HepG2 (cell line): ENCODE measurements around the gene IPMK. TPM values are rescaled to one million over a fixed set of nuclear protein-coding genes. Genes with fewer than 3 reads are reported as not detected.

ENCODE experiments used
- FOSL1 ChIP-seq: sonication (generic); formaldehyde crosslinking; IDR thresholded peaks from 2 replicates; pipeline ENCODE4 v1.9.0; 2021; ENCODE audit warnings: missing genetic modification reagents, borderline replicate concordance
- GTF3A ChIP-seq: sonication (generic); formaldehyde crosslinking; conservative IDR thresholded peaks from 2 replicates; pipeline ENCODE4 v1.4.0; 2020; ENCODE audit warnings: mild to moderate bottlenecking, missing genetic modification reagents
- JUND ChIP-seq: sonication (generic); formaldehyde crosslinking; IDR thresholded peaks from 2 replicates; pipeline ENCODE4 v1.8.0; 2022; ENCODE audit warnings: mild to moderate bottlenecking, missing genetic modification reagents
- KMT2B ChIP-seq: IDR thresholded peaks from 2 replicates; pipeline ENCODE4 v1.6.1; 2016; ENCODE audit warnings: missing genetic modification reagents, missing compliant biosample characterization
- MAFK ChIP-seq, 2 experiments: IDR thresholded peaks in 1 of 2; conservative IDR thresholded peaks in 1 of 2; 2 replicates each; pipeline ENCODE4 v1.6.1; 2011; ENCODE audit warnings: improper control_type of control experiment in 2 of 2, low read length in 2 of 2
- NCOA1 ChIP-seq: sonication (generic); formaldehyde crosslinking; IDR thresholded peaks from 2 replicates; pipeline ENCODE4 v1.9.0; 2021; ENCODE audit warnings: missing genetic modification reagents
- NFYC ChIP-seq: IDR thresholded peaks from 2 replicates; pipeline ENCODE4 v1.6.1; 2016; ENCODE audit warnings: missing genetic modification reagents, missing compliant biosample characterization
- PPARG ChIP-seq: conservative IDR thresholded peaks from 2 replicates; pipeline ENCODE4 v1.6.1; 2016; ENCODE audit warnings: missing biosample characterization, missing genetic modification reagents
- PTBP1 ChIP-seq: fragments of 200-400 bp; formaldehyde crosslinking; IDR thresholded peaks from 2 replicates; pipeline ENCODE4 v1.6.1; 2018; ENCODE audit warnings: low read length, low read depth; ENCODE audit not compliant: poor library complexity, severe bottlenecking
- RAD21 ChIP-seq: fragments of 450-650 bp; formaldehyde crosslinking; IDR thresholded peaks from 2 replicates; pipeline ENCODE4 v1.5.0; 2020; ENCODE audit warnings: mild to moderate bottlenecking
- RFXAP ChIP-seq: sonication (generic); formaldehyde crosslinking; IDR thresholded peaks from 2 replicates; pipeline ENCODE4 v1.4.0; 2020; ENCODE audit warnings: missing genetic modification reagents, borderline replicate concordance
- SALL2 ChIP-seq: sonication (generic); formaldehyde crosslinking; IDR thresholded peaks from 2 replicates; pipeline ENCODE4 v1.8.1; 2023; ENCODE audit warnings: mild to moderate bottlenecking, missing genetic modification reagents, inconsistent platforms
- SPEN ChIP-seq: sonication (generic); formaldehyde crosslinking; IDR thresholded peaks from 2 replicates; pipeline ENCODE4 v1.5.1; 2020; ENCODE audit warnings: low read depth, mild to moderate bottlenecking, missing genetic modification reagents
- TBX2 ChIP-seq: sonication (generic); formaldehyde crosslinking; IDR thresholded peaks from 2 replicates; pipeline ENCODE4 v1.5.0; 2020; ENCODE audit warnings: missing genetic modification reagents, mild to moderate bottlenecking, borderline replicate concordance
- THYN1 ChIP-seq: sonication (generic); formaldehyde crosslinking; IDR thresholded peaks from 2 replicates; pipeline ENCODE4 v1.8.1; 2023; ENCODE audit warnings: low read depth, mild to moderate bottlenecking, moderate library complexity, missing genetic modification reagents, borderline replicate concordance
- TOE1 ChIP-seq: sonication (generic); formaldehyde crosslinking; IDR thresholded peaks from 2 replicates; pipeline ENCODE4 v1.4.0; 2020; ENCODE audit warnings: mild to moderate bottlenecking, missing genetic modification reagents
- YEATS2 ChIP-seq: sonication (generic); formaldehyde crosslinking; IDR thresholded peaks from 2 replicates; pipeline ENCODE4 v1.4.0; 2020; ENCODE audit warnings: missing genetic modification reagents, borderline replicate concordance
- YY1 ChIP-seq: IDR thresholded peaks from 2 replicates; pipeline ENCODE4 v1.6.1; 2011; ENCODE audit warnings: low read length, low read depth, moderate library complexity, mild to moderate bottlenecking; ENCODE audit not compliant: insufficient read depth, insufficient replicate concordance
- ZBTB2 ChIP-seq: sonication (generic); formaldehyde crosslinking; IDR thresholded peaks from 2 replicates; pipeline ENCODE4 v1.8.0; 2022; ENCODE audit warnings: low read depth, missing genetic modification reagents
- ZBTB7B ChIP-seq: sonication (generic); formaldehyde crosslinking; IDR thresholded peaks from 2 replicates; pipeline ENCODE4 v1.4.0; 2020; ENCODE audit warnings: missing genetic modification reagents
- ZC3H4 ChIP-seq: sonication (generic); formaldehyde crosslinking; IDR thresholded peaks from 2 replicates; pipeline ENCODE4 v1.4.0; 2020; ENCODE audit warnings: missing genetic modification reagents, borderline replicate concordance
- ZNF234 ChIP-seq: sonication (generic); formaldehyde crosslinking; conservative IDR thresholded peaks from 2 replicates; pipeline ENCODE4 v1.5.1; 2020; ENCODE audit warnings: mild to moderate bottlenecking, missing genetic modification reagents
- ZNF329 ChIP-seq: sonication (generic); formaldehyde crosslinking; IDR thresholded peaks from 2 replicates; pipeline ENCODE4 v1.9.0; 2021; ENCODE audit warnings: low read depth, mild to moderate bottlenecking, missing genetic modification reagents
- ZNF33B ChIP-seq: sonication (generic); formaldehyde crosslinking; IDR thresholded peaks from 2 replicates; pipeline ENCODE4 v1.5.1; 2020; ENCODE audit warnings: mild to moderate bottlenecking, missing genetic modification reagents
- ZNF431 ChIP-seq: sonication (generic); formaldehyde crosslinking; IDR thresholded peaks from 2 replicates; pipeline ENCODE4 v1.9.0; 2022; ENCODE audit warnings: missing genetic modification reagents, low read depth, mild to moderate bottlenecking, borderline replicate concordance
- ZNF530 ChIP-seq: sonication (generic); formaldehyde crosslinking; IDR thresholded peaks from 2 replicates; pipeline ENCODE4 v1.5.0; 2020; ENCODE audit warnings: low read depth, mild to moderate bottlenecking, missing genetic modification reagents
- ZNF766 ChIP-seq: sonication (generic); formaldehyde crosslinking; IDR thresholded peaks from 2 replicates; pipeline ENCODE4 v1.5.0; 2020; ENCODE audit warnings: missing genetic modification reagents, borderline replicate concordance
- ZNF841 ChIP-seq: sonication (generic); formaldehyde crosslinking; IDR thresholded peaks from 2 replicates; pipeline ENCODE4 v1.8.1; 2023; ENCODE audit warnings: missing genetic modification reagents, borderline replicate concordance
- polyA plus RNA-seq, 8 experiments: library from polyadenylated mRNA; depleted of rRNA in 3 of 8; stranded (reverse) in 7 of 8; unstranded in 1 of 8; fragments of >200 nt; fragmentation: Illumina TruSeq in 4 of 8; extraction: Trizol in 4 of 8; gene quantifications; 2 replicates each; pipeline versions ENCODE4 v1.2.1 to v1.2.3, GENCODE V29; 2011 to 2016; ENCODE audit warnings: low read depth in 4 of 8, missing spikeins in 1 of 8, mixed read lengths in 1 of 8; ENCODE audit not compliant: insufficient read depth in 1 of 8
- total RNA-seq, 5 experiments: library from RNA; depleted of rRNA; stranded (reverse); fragments of >200 nt; fragmentation: Illumina TruSeq; extraction: Trizol; gene quantifications; 2 replicates each; pipeline ENCODE4 v1.2.3, GENCODE V29; 2016; ENCODE audit warnings: low read depth in 1 of 5
- TF ChIP-seq, protein P1 (sequence below): conservative IDR thresholded peaks from 2 replicates; pipeline ENCODE4 v1.6.1; 2018; ENCODE audit warnings: missing genetic modification reagents

IPMK gene
- total and polyA plus RNA-seq, 2 of the 13 experiments (the other 11 are each of a cell fraction or from before 2014, with no cell fraction given) = 2.7 to 3.9 TPM

GRCh38 chr10:58268946-58269781 lies 1.5 kb upstream of the IPMK start, which contains the start of gene CISD1 (continued):
- TF ChIP-seq ZBTB2 (CRISPR knock-in tag) = peak; percentile 74; the same call in 1 of the 2 replicates
- no peak for TF ChIP-seq NCOA1 (CRISPR knock-in tag)
- TF ChIP-seq TOE1 (CRISPR knock-in tag) = peak; percentile 81; the same call in 1 of the 2 replicates
- peak; percentile 78 for TF ChIP-seq ZBTB7B
- 0 out of 2 replicates have a peak, but pooled peaks have one; percentile 48 for TF ChIP-seq ZNF841 (CRISPR knock-in tag)
- no peak for TF ChIP-seq YEATS2 (CRISPR knock-in tag)
- peak; percentile 98 for TF ChIP-seq ZNF431
- peak; percentile 92 for TF ChIP-seq RFXAP (CRISPR knock-in tag)
- no peak for TF ChIP-seq FOSL1 (CRISPR knock-in tag)
- no peak for TF ChIP-seq RAD21 (CRISPR knock-in tag)
- TF ChIP-seq ZNF766 = peak; percentile 99; the same call in 1 of the 2 replicates
- 0 out of 2 replicates have a peak, but pooled peaks have one; percentile 42 for TF ChIP-seq ZC3H4 (CRISPR knock-in tag)
- no peak for TF ChIP-seq GTF3A (CRISPR knock-in tag)
- TF ChIP-seq YY1 = peak; percentile 61
- no peak for TF ChIP-seq PTBP1
- TF ChIP-seq PPARG (CRISPR knock-in tag) = peak; percentile 65
- no peak for TF ChIP-seq ZNF530 (CRISPR knock-in tag)
- TF ChIP-seq ZNF234 = no peak
- TF ChIP-seq SPEN = peak; percentile 83
- TF ChIP-seq ZNF329 (CRISPR knock-in tag) = 0 out of 2 replicates have a peak, but pooled peaks have one; percentile 28
- peak; percentile 99 for TF ChIP-seq ZNF33B (CRISPR knock-in tag)
- peak; percentile 94 for TF ChIP-seq THYN1 (CRISPR knock-in tag)
- TF ChIP-seq KMT2B (CRISPR knock-in tag) = peak; percentile 93
- peak; percentile 91 for TF ChIP-seq SALL2 (CRISPR knock-in tag)
- TF ChIP-seq, protein P1, sequence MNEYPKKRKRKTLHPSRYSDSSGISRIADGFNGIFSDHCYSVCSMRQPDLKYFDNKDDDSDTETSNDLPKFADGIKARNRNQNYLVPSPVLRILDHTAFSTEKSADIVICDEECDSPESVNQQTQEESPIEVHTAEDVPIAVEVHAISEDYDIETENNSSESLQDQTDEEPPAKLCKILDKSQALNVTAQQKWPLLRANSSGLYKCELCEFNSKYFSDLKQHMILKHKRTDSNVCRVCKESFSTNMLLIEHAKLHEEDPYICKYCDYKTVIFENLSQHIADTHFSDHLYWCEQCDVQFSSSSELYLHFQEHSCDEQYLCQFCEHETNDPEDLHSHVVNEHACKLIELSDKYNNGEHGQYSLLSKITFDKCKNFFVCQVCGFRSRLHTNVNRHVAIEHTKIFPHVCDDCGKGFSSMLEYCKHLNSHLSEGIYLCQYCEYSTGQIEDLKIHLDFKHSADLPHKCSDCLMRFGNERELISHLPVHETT = peak; percentile 92
- TF ChIP-seq JUND (CRISPR knock-in tag) = peak; percentile 68; the same call in 1 of the 2 replicates
- TF ChIP-seq NFYC = peak; percentile 49; the same call in 1 of the 2 replicates
- peak; percentile 97 for TF ChIP-seq TBX2 (CRISPR knock-in tag)
- TF ChIP-seq MAFK (conservative IDR thresholded peaks at IDR 0.05 in 1 of 2, IDR thresholded peaks at IDR 0.05 in 1 of 2; ENCODE audit: low read length in 2 of 2) = no peak
